Colonic mucosa (tissue), 4 donors: ENCODE measurements around the gene ARVCF. TPM values are rescaled to one million over a fixed set of nuclear protein-coding genes. Genes with fewer than 3 reads are reported as not detected.

ENCODE experiments used
- DNase-seq: peaks from one replicate; pipeline ENCODE4 v3.0.0-alpha.2; 2020
- H3K27ac ChIP-seq: fragments of 200-600 bp; one replicate; pipeline ENCODE4 v1.8.0; 2021
- H3K27me3 ChIP-seq: fragments of 200-600 bp; one replicate; pipeline ENCODE4 v1.8.0; 2021
- H3K36me3 ChIP-seq: fragments of 200-600 bp; one replicate; pipeline ENCODE4 v1.8.0; 2021
- H3K4me1 ChIP-seq: fragments of 200-600 bp; one replicate; pipeline ENCODE4 v1.8.0; 2021; ENCODE audit warnings: mild to moderate bottlenecking
- H3K4me3 ChIP-seq: fragments of 200-600 bp; one replicate; pipeline ENCODE4 v1.8.0; 2021
- H3K9ac ChIP-seq, 2 donors: one replicate each; pipeline ENCODE4 v1.7.0; 2013; ENCODE audit warnings: control low read depth in 2 of 2, low read depth in 2 of 2, low read length in 2 of 2
- H3K9me3 ChIP-seq: fragments of 200-600 bp; one replicate; pipeline ENCODE4 v1.8.0; 2021
- intact Hi-C: fragments of 100-400 bp; cut with DNase I; formaldehyde crosslinking; loops from one replicate; pipeline ENCODE4 v1.14.1; 2022
- total RNA-seq, 2 donors: library from RNA; stranded (reverse); fragmentation: NEBNext Ultra II Directional in 1 of 2; extraction: Animal tissue kit (Norgen Biotek cat#: 25700) in 1 of 2; gene quantifications; one replicate each; pipeline ENCODE4 v1.2.1, GENCODE V29; 2021
- TF ChIP-seq, protein P1 (sequence below): fragments of 200-600 bp; IDR thresholded peaks from one replicate; pipeline ENCODE4 v1.8.0; 2022; ENCODE audit warnings: antibody characterized with exemption, mild to moderate bottlenecking
- donor health status: healthy.
- donor health status: DM: no; HTN: no; CAD: no.
- donor health status: DM: no; HTN: no; CAD: no.

Gene ARVCF
- total RNA-seq, 2 donors from 2014 or later: 11.7 to 18.5 TPM

DNA sequence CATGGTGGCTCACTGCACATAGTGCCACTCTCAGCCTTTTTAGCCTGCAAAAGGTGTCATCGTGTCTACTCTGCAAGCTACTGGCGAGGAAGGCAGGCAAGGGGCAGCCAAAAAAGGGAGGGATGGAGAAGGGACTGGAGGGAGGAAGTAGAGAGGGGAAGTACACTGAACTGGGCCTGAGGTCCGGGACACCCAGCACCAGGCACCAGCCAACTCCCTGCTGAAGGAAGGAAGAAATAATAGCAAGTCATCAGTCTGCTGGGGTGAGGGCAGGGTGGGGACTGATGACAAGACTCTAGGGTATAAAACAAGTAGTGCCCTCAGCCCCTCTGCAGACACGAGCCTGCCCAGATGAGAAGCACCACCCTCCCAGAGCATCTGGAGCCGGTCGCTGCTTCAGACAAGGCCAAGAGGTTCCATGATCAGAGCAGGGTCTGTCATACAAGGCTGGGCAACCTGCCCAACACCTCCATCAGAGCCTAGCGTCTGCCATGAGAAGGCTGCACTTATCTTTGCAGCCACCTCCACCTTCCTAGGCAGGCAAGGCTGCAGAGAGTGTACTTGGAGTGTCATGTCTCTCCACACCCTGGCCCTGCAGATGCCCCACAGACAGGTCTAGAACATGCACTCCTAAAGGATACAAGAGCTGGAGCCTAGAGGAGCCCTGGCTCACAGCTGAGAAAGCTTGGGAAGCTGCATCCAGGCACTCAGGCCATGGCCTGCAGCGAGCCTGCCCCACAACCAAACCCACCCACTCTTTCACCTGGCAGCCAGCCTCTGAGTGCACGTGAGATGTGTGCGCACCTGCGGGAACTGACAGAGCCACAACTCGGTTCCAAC lies 84.0 kb downstream of the ARVCF start:
- H3K36me3 ChIP-seq: no peaks in the 10 kb centered on the region
- no peak for DNase-seq

DNA sequence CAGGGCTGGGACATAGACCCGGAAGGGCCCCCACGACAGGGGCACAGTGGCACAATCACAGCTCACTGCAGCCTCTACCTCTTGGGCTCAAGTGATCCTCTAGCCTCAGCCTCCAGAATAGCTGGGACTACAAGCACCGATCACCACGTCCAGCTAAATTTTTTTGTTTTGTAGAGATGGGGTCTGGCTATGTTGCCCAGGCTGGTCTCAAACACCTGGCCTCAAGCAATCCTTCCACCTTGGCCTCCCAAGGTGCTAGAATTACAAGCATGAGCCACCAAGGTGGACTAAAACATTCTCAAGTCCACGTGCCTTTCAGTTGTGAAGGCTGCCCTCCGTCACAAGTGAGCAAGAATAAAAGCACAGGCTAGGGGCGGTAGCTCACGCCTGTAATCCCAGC lies 85.1 kb downstream of the ARVCF start:
- no peak for DNase-seq
- no peaks in the 10 kb centered on the region for H3K36me3 ChIP-seq

More for the DNA sequence above, 84.0 kb downstream of the ARVCF start:
- TF ChIP-seq, protein P1, sequence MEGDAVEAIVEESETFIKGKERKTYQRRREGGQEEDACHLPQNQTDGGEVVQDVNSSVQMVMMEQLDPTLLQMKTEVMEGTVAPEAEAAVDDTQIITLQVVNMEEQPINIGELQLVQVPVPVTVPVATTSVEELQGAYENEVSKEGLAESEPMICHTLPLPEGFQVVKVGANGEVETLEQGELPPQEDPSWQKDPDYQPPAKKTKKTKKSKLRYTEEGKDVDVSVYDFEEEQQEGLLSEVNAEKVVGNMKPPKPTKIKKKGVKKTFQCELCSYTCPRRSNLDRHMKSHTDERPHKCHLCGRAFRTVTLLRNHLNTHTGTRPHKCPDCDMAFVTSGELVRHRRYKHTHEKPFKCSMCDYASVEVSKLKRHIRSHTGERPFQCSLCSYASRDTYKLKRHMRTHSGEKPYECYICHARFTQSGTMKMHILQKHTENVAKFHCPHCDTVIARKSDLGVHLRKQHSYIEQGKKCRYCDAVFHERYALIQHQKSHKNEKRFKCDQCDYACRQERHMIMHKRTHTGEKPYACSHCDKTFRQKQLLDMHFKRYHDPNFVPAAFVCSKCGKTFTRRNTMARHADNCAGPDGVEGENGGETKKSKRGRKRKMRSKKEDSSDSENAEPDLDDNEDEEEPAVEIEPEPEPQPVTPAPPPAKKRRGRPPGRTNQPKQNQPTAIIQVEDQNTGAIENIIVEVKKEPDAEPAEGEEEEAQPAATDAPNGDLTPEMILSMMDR: no peak
- no peaks in the 10 kb centered on the region for H3K27me3 ChIP-seq
- no peaks in the 10 kb centered on the region for H3K9me3 ChIP-seq
- H3K4me3 ChIP-seq: no peak overlapping the region
- H3K9ac ChIP-seq: no peak overlapping the region
- no peaks in the 10 kb centered on the region for H3K4me1 ChIP-seq
- intact Hi-C loops: loop anchor here (10.0 kb wide), 1 partner anchor 68 kb away; no protein-coding TSS in a partner anchor
- no peak overlapping the region for H3K27ac ChIP-seq

DNA sequence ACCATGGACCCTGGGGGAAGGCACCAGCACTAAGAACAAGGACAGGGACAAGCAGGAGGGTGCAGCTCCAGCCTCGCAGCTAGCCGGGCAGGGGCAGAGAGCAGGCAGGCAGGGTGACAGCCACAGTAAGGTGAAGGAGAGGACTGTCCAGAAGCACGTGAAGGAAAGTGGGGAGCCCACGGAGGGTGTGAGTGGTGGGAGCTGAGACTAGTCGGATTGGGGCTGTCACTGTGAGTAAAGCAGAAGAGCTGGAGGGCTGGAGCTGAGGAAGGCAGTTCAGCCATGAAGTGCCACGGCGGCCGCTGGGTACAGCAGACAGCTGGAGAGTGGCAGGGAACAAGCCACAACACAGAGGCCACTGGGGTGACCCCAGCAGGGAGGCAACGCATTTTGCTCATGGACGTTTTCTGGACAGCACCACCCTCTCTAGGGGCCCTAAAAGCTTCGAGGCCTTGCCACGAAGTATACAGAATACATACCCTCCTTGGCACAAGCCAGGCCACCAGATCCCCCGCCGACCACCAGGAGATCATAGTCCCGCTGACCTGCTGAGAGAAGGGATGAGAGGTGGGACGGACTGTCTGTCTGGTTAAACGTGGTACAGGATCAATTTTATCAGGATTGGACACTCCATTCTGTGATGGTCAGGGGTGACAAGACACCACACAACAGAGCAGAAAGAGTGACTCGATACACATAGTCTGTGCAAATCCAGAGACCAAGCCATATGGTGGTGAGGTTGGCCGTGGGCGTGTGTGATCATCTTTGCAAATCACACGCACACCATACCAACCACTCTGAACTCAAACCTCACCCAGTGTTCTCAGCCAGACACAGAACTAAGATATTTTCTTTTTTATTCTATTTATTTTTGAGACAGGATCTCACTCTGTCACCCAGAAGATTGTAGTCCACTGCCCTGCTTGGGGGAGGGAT lies 85.8 kb downstream of the ARVCF start:
- intact Hi-C loops: loop anchor here (10.0 kb wide), 1 partner anchor 66 kb away; no protein-coding TSS in a partner anchor
- no peaks in the 10 kb centered on the region for H3K9me3 ChIP-seq
- TF ChIP-seq, protein P1: no peak
- H3K9ac ChIP-seq: no peak overlapping the region
- H3K27ac ChIP-seq: no peak overlapping the region
- H3K27me3 ChIP-seq: no peaks in the 10 kb centered on the region
- no peaks in the 10 kb centered on the region for H3K4me1 ChIP-seq
- no peaks in the 10 kb centered on the region for H3K36me3 ChIP-seq
- no peak for DNase-seq
- H3K4me3 ChIP-seq: no peak overlapping the region

More for the DNA sequence above, 85.1 kb downstream of the ARVCF start:
- TF ChIP-seq, protein P1: no peak
- H3K9ac ChIP-seq: no peak overlapping the region
- H3K4me1 ChIP-seq: no peaks in the 10 kb centered on the region
- H3K9me3 ChIP-seq: no peaks in the 10 kb centered on the region
- intact Hi-C loops: loop anchor here (10.0 kb wide), 1 partner anchor 67 kb away; no protein-coding TSS in a partner anchor
- H3K27me3 ChIP-seq: no peaks in the 10 kb centered on the region
- H3K4me3 ChIP-seq: no peak overlapping the region
- H3K27ac ChIP-seq: no peak overlapping the region

DNA sequence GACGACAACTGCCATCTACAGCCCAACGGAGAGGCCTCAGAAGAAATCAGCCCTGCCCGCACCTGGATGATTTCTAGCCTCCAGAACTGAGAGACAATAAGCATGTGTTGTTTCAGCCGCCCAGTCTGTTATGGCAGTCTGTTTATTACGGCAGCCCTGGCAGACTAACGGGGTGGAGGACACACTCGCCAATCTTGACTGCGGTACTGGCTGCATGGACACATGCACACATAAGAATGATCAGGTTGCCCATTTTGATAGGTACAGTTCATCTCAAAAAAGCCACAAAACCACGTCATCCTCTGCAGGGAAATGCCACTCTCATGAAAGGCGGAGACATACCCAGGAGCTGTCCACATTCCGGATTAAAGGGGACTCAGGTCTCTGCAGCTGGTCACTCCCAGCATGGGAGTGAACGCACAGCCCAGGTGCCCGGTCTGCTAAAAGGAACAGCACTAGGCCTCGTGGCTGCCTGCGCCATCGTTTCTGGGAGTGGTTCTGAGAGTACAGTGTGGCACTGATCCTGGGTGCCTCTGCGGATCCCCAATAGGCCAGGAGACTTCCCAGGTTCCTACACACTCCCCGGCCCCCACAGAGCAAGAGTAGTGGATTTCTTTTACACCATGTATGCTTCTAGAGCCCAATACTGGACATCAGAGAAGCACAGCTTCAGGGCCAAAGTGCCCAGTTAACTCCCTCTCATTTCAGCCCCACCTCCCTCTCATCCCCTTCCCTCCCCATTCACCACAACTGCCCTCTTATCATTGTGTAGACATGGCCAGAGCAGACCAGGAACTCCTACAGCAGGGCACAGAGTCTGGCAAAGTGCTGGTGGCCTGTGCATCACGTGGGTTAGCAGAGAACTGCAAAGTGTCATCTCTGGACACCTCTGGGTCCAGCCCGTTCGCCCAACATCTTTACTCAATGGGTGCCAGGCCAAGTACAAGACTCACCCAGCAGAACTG lies 86.8 kb downstream of the ARVCF start:
- no peak for DNase-seq
- Histone ChIP-seq H3K9me3 (no peaks in the 10 kb centered on the region), H3K4me1 (no peaks in the 10 kb centered on the region), H3K9ac (no peak overlapping the region), H3K36me3 (no peaks in the 10 kb centered on the region), H3K27me3 (no peaks in the 10 kb centered on the region), H3K4me3 (no peak overlapping the region), H3K27ac (no peak overlapping the region)
- intact Hi-C loops: loop anchor here (10.0 kb wide), 1 partner anchor 65 kb away; no protein-coding TSS in a partner anchor
- TF ChIP-seq, protein P1: no peak
